Cardiac muscle cell (in vitro differentiated cells and primary cell): ENCODE measurements around the gene ALS2CL. TPM values are rescaled to one million over a fixed set of nuclear protein-coding genes. Genes with fewer than 3 reads are reported as not detected.
A peak's percentile ranks its signal among the peaks of the same experiment; 100 is the strongest.
"Not testable (repeated sequence)": the region's sequence is repeated elsewhere in the genome, so short reads cannot be mapped to it uniquely, and the experiment has no call there.

Source experiments
- DNase-seq, 2 donors: peaks; one replicate each; pipeline versions ENCODE4 v3.0.0 to v3.0.0-alpha.2; 2010 to 2017; ENCODE audit warnings: low read depth in 1 of 2, low spot score in 1 of 2
- H3K27ac ChIP-seq: fragments of 200-600 bp; sonication (generic); 2 replicates; pipeline ENCODE4 v1.5.1; 2016
- H3K27me3 ChIP-seq: fragments of 200-600 bp; sonication (generic); 2 replicates; pipeline ENCODE4 v1.6.0; 2016; ENCODE audit warnings: control low read depth
- H3K36me3 ChIP-seq: fragments of 200-600 bp; sonication (generic); 2 replicates; pipeline ENCODE4 v1.5.1; 2016; ENCODE audit warnings: control low read depth
- H3K4me1 ChIP-seq: fragments of 200-600 bp; sonication (generic); 2 replicates; pipeline ENCODE4 v1.8.1; 2017; ENCODE audit warnings: low read depth, mild to moderate bottlenecking, mixed run types
- H3K4me3 ChIP-seq: fragments of 200-600 bp; sonication (generic); 2 replicates; pipeline ENCODE4 v1.5.1; 2016; ENCODE audit warnings: mild to moderate bottlenecking
- H3K9me3 ChIP-seq: fragments of 200-600 bp; sonication (generic); 2 replicates; pipeline ENCODE4 v1.5.1; 2017; ENCODE audit warnings: low read depth, mild to moderate bottlenecking, control low read depth
- CTCF ChIP-seq: IDR thresholded peaks from 2 replicates; pipeline ENCODE4 v1.5.1; 2012; ENCODE audit warnings: low read depth, mild to moderate bottlenecking, low read length
- polyA plus RNA-seq: library from polyadenylated mRNA; unstranded; fragments of >200 nt; fragmentation: Nextera tagmentation; extraction: Ambion mirVana; gene quantifications from 2 replicates; pipeline ENCODE4 v1.2.1, GENCODE V29; 2016
- total RNA-seq: library from RNA; depleted of rRNA; stranded (reverse); fragments of >200 nt; gene quantifications from 2 replicates; pipeline ENCODE4 v1.2.3, GENCODE V29; 2016

Gene ALS2CL
- total and polyA plus RNA-seq, 2 experiments from 2014 or later, result 2.2 to 11.4 TPM

GRCh38 chr3:46708401-46709156, 15.1 kb upstream of the ALS2CL start:
- Histone ChIP-seq H3K9me3 (no peaks in the 10 kb centered on the region), H3K36me3 (no peaks in the 10 kb centered on the region), H3K27me3 (no peaks in the 10 kb centered on the region), H3K4me1 (peaks cover 9% of the 10 kb centered on the region), H3K27ac (no peak overlapping the region), H3K4me3 (no peak overlapping the region)
- DNase-seq, result no peak
- TF ChIP-seq CTCF, result no peak

- H3K36me3 ChIP-seq, result no peaks in the 10 kb centered on the region
- H3K4me1 ChIP-seq, result peaks cover 9% of the 10 kb centered on the region
- H3K9me3 ChIP-seq, result no peaks in the 10 kb centered on the region
- H3K4me3 ChIP-seq, result no peak overlapping the region
- no peak for TF ChIP-seq CTCF
- DNase-seq, result no peak
- H3K27me3 ChIP-seq, result no peaks in the 10 kb centered on the region
- H3K27ac ChIP-seq, result no peak overlapping the region
Observed at GRCh38 chr3:46707601-46708011, 14.1 kb upstream of the ALS2CL start.

- Histone ChIP-seq H3K27ac (no peak overlapping the region), H3K27me3 (peaks cover 2% of the 10 kb centered on the region), H3K9me3 (no peaks in the 10 kb centered on the region), H3K36me3 (no peaks in the 10 kb centered on the region), H3K4me1 (peaks cover 9% of the 10 kb centered on the region), H3K4me3 (no peak overlapping the region)
- no peak for TF ChIP-seq CTCF
- DNase-seq, result no peak
Observed at GRCh38 chr3:46706771-46707582, 13.5 kb upstream of the ALS2CL start.

GRCh38 chr3:46705751-46706552, 12.5 kb upstream of the ALS2CL start:
- Histone ChIP-seq H3K27ac (no peak overlapping the region), H3K9me3 (no peaks in the 10 kb centered on the region), H3K4me3 (no peak overlapping the region), H3K36me3 (no peaks in the 10 kb centered on the region), H3K4me1 (no peaks in the 10 kb centered on the region), H3K27me3 (peaks cover 12% of the 10 kb centered on the region)
- DNase-seq, result peak in 1 of 2 donors; percentile 67
- TF ChIP-seq CTCF, result peak; percentile 17

- TF ChIP-seq CTCF, result peak; percentile 93
- Histone ChIP-seq H3K36me3 (no peaks in the 10 kb centered on the region), H3K9me3 (no peaks in the 10 kb centered on the region), H3K4me3 (no peak overlapping the region), H3K27ac (no peak overlapping the region), H3K27me3 (peaks cover 12% of the 10 kb centered on the region), H3K4me1 (peaks cover 4% of the 10 kb centered on the region)
- DNase-seq, result peak; percentile 72 to 78
Observed at GRCh38 chr3:46705022-46705530, 11.6 kb upstream of the ALS2CL start.

GRCh38 chr3:46704346-46704745, 10.9 kb upstream of the ALS2CL start:
- peaks cover 12% of the 10 kb centered on the region for H3K27me3 ChIP-seq
- not testable (repeated sequence) for H3K27ac ChIP-seq, H3K9me3 ChIP-seq, DNase-seq, H3K4me3 ChIP-seq, H3K36me3 ChIP-seq
- H3K4me1 ChIP-seq, result peaks cover 12% of the 10 kb centered on the region
